AG04449 (cell line): ENCODE data around the gene CACNA1I.

Source experiments
- CTCF ChIA-PET: fragments of 350-600 bp; formaldehyde crosslinking; extraction: SDS; loops from one replicate; lab custom pipeline; 2021; ENCODE audit warnings: antibody characterized with exemption; lab: Yijun Ruan, JAX
- POLR2A ChIA-PET: fragments of 400-600, 350-600 bp; formaldehyde crosslinking; extraction: SDS; loops from one replicate; lab custom pipeline; 2020; ENCODE audit warnings: antibody characterized with exemption, inconsistent platforms; lab: Yijun Ruan, JAX
- DNase-seq: peaks from one replicate; pipeline ENCODE4 v3.0.0-alpha.2; 2010; ENCODE audit warnings: low read depth, low spot score
- H3K4me3 ChIP-seq: 2 replicates; pipeline ENCODE4 v1.5.1; 2011; ENCODE audit warnings: low read depth, mild to moderate bottlenecking, control low read depth, low read length
- CTCF ChIP-seq: IDR thresholded peaks from one replicate; pipeline ENCODE4 v1.5.1; 2011; ENCODE audit warnings: mild to moderate bottlenecking, moderate library complexity, low read length, control low read depth, inconsistent platforms; ENCODE audit not compliant: insufficient read depth; ENCODE audit errors: missing control alignments

CACNA1I gene

DNA sequence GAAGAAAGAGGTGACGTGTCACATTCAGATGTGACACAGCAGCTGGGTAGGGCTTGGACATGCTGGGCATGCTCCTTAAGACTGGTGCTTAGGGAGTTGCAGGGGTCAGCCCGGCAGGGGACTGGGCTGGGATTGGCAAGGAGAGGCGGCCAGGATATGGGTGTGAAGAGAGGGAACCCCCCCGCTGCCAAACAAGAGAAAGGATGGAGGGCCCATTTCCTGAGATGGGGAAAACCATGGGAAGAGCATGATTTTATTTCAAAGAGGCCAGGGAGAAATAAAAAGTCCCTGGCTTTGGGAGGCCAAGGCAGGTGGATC, 44.9 kb upstream of the CACNA1I start:
- no peak overlapping the region for H3K4me3 ChIP-seq
- no peak for DNase-seq
- POLR2A ChIA-PET, result interaction anchor here (0.6 to 5.6 kb wide), 3 partner anchors 9 to 407 kb away, joined by 3 to 59 read pairs (median 4); partner anchors contain the start of gene RPL3
- TF ChIP-seq CTCF, result no peak
- CTCF ChIA-PET, result interaction anchor here (0.8 to 11.5 kb wide), 5 partner anchors 9 to 208 kb away, joined by 3 to 222 read pairs (median 16); partner anchors contain the start of gene RPL3

DNA sequence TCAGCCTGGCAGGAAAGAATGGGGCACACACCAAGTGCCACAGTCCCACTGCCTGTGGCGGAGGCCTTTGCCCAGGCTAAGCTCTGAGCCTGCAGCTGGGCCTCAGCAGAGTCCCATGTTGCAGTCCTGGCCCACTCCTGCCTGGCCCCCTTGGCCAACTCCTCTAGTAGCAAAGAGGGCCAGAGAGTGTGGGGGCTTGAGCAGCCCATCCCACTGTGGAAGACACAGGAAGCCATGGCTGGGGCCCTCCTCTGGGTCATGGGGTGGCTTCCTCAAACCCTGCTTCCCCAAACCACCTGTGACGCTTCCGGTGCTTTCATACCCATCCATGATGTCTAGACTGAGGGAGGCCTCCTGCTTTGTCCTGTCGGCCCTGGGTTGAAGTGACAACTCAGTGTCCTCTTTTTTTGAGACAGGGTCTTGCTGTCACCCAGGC, 43.8 kb upstream of the CACNA1I start:
- ChIA-PET POLR2A (interaction anchor here (5.6 kb wide), 1 partner anchor 210 kb away, joined by 59 read pairs; the partner anchor contains the start of gene RPL3), CTCF (interaction anchor here (4.9 to 27.5 kb wide), 5 partner anchors 10 to 503 kb away, joined by 41 to 1079 read pairs (median 84); partner anchors contain the start of gene RPL3)
- TF ChIP-seq CTCF, result no peak
- H3K4me3 ChIP-seq, result no peak overlapping the region
- no peak for DNase-seq

- H3K4me3 ChIP-seq, result no peak overlapping the region
- ChIA-PET POLR2A (interaction anchor here (2.1 to 5.6 kb wide), 2 partner anchors 209 to 210 kb away, joined by 25 to 59 read pairs; partner anchors contain the start of gene RPL3), CTCF (interaction anchor here (1.0 to 27.5 kb wide), 8 partner anchors 11 to 502 kb away, joined by 3 to 1079 read pairs (median 56); partner anchors contain the start of genes RPL3 and TAB1)
- DNase-seq, result no peak
- no peak for TF ChIP-seq CTCF
Observed at GRCh38 chr22:39527481-39527961, 43.0 kb upstream of the CACNA1I start.

- TF ChIP-seq CTCF, result no peak
- H3K4me3 ChIP-seq, result no peak overlapping the region
- POLR2A ChIA-PET, result interaction anchor here (0.9 to 2.1 kb wide), 5 partner anchors 8 to 212 kb away, joined by 3 to 25 read pairs (median 10); partner anchors contain the start of genes ATF4, MIEF1 and RPL3
- DNase-seq, result no peak
- CTCF ChIA-PET, result interaction anchor here (0.8 to 27.5 kb wide), 23 partner anchors 8 to 821 kb away, joined by 3 to 1079 read pairs (median 10); partner anchors contain the start of genes ATF4, MIEF1, RPL3 and TAB1
Observed at GRCh38 chr22:39528080-39528661, 42.4 kb upstream of the CACNA1I start.

DNA sequence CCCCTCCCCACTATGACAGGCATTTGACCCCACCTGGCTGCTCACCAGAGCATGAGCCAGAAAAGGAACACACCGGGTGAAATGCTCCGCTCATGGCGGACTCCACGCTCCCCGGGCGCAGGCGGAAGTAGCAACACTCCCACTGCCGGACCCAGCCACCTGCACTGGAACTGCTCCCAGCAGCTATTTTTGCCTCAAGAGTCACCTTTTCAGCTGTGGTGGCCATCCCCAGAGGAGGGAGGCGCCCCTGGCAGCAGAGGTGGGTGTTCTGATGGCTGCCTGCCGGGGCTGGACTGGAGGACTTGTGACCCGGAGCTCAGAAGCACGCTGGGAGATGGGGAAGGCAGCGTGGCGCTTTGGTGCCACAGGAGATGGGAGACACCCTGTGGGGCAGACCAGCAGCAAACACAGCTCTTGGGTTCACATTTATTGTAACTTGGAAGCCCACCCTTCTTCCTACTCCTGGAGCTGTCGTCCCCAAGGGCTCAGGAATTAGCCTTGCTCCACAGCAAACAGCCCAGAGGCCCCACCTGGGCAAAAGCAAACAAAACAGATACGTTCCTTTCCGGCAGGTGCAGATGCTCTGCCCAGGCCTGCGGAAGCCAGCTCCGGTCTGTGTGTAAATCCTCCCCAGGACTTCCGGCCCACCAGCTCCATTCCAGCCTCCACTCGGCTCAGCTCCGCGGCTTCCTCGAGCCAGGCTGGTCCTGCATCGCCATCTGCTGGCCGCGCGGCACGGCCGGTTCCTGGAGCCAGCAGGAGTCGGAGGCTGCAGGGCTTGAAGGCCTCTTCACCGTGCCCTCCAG, 41.7 kb upstream of the CACNA1I start:
- ChIA-PET POLR2A (interaction anchor here (0.6 to 2.1 kb wide), 9 partner anchors 9 to 515 kb away, joined by 3 to 25 read pairs (median 3); partner anchors contain the start of genes ATF4, MIEF1 and RPL3), CTCF (interaction anchor here (0.7 to 27.5 kb wide), 37 partner anchors 8 to 820 kb away, joined by 3 to 1079 read pairs (median 7); partner anchors contain the start of genes ATF4, MIEF1, RPL3 and TAB1)
- H3K4me3 ChIP-seq, result no peak overlapping the region
- peak; percentile 100 for TF ChIP-seq CTCF
- DNase-seq, result peak; percentile 60
